A549 treated with dexamethasone at 1 μM for 4 hours (cell line): ENCODE data around the gene C1QB. TPM values are rescaled to one million over a fixed set of nuclear protein-coding genes. Genes with fewer than 3 reads are reported as not detected.

Experiments
- total RNA-seq: library from RNA; stranded (reverse); fragments of 200-300 nt; extraction: Qiagen RNA extraction; gene quantifications from 5 replicates; pipeline ENCODE4 v1.2.3, GENCODE V29; 2022

Gene C1QB, protein sequence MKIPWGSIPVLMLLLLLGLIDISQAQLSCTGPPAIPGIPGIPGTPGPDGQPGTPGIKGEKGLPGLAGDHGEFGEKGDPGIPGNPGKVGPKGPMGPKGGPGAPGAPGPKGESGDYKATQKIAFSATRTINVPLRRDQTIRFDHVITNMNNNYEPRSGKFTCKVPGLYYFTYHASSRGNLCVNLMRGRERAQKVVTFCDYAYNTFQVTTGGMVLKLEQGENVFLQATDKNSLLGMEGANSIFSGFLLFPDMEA
- not detected in 5 replicates for total RNA-seq

DNA sequence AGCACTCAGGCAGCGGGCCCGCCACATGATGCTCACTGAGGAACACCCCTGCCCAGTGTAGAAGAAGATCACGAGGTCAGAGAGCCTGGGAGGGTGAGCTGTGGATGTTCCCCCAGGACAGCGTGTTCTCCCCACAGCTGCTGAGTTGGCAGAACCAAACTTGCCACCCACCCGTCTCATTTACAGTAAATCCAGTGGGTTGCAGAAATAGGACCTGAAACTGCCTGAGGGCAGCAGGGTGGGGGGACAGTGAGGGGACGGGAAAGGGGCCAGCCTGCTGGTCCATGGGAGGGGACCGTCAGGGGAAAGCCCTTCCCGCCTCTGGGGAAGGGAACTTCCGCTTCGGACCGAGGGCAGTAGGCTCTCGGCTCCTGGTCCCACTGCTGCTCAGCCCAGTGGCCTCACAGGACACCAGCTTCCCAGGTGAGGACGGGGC is at the start of gene C1QB:
C1QB (plus strand) TSS at position 356 of the 436 bp plus-strand sequence. CDS start 6,227 bp downstream, outside the sequence.

DNA sequence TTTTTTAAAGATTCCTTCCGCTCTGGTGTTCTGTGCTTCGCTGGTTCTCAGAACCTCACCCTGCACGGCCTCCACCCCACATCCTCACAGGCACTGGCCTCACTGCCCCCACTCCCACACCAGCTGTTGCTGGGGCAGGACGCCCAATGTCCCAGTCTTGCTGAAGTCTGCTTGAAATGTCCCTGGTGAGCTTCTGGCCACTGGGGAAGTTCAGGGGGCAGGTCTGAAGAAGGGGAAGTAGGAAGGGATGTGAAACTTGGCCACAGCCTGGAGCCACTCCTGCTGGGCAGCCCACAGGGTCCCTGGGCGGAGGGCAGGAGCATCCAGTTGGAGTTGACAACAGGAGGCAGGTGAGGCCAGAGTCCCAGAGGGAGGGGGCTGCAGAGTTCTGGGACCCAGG is 16.7 kb upstream of the C1QB start, which contains the start of gene C1QA:
C1QA (plus strand) TSS at position 276 of the 400 bp plus-strand sequence. CDS start 989 bp downstream, outside the sequence.

DNA sequence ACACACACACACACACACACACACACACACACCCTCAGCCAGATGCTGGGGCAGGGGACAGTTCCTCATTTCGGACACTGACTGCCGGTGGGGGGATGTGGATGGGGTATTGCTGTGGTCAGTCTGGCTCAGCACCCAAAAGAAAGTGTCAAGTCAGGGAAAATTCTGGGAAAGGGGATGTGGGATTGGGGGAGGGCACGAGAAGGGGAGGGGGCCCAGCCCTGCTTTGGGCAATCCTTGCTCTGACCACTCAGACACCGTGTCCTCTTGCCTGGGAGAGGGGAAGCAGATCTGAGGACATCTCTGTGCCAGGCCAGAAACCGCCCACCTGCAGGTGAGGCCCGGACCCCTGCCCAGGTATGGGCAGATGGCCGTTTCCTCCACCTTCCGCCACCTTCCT is 9.7 kb upstream of the C1QB start, which contains the start of gene C1QC:
C1QC (plus strand) TSS at position 253 of the 400 bp plus-strand sequence. CDS start 391 bp downstream, outside the sequence.

DNA sequence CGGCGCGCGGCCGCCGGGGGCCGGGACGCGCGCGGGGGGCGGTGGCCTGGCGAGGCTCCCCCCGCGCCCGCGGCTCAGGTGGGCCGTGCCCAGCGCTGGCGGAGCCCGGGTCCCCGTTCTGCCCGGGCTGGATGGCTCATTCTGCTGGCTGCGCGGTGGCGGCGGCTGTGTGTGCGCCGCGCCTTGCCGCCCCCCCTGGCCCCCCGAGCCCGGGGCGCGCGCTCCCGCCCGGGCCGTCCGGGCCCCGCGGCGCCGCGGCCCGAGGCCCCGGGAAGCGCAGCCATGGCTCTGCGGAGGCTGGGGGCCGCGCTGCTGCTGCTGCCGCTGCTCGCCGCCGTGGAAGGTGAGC is 57.6 kb downstream of the C1QB start, which contains the start of gene EPHB2:
EPHB2 (plus strand) TSS at position 139 of the 349 bp plus-strand sequence; CDS start at position 283, 144 bp downstream.

Other genes with a start within 250 kb of the C1QB start
- gene ZBTB40, start 201.4 kb upstream of the C1QB start, total RNA-seq: 3.4 to 5.8 TPM (median 5.4 TPM) in 5 replicates
- gene EPHA8, start 89.7 kb upstream of the C1QB start, total RNA-seq: 0.02 to 0.10 TPM (median 0.05 TPM) in 4 of 5 replicates, not detected in the other
- not detected in 5 replicates for gene C1QA, start 16.6 kb upstream of the C1QB start, total RNA-seq
- not detected in 5 replicates for gene C1QC, start 9.6 kb upstream of the C1QB start, total RNA-seq
- gene EPHB2, start 57.6 kb downstream of the C1QB start, total RNA-seq: 26.7 to 43.4 TPM (median 38.6 TPM) in 5 replicates